ENCODE data around the gene KCNN1. TPM values are rescaled to one million over a fixed set of nuclear protein-coding genes. Genes with fewer than 3 reads are reported as not detected.

Gene KCNN1
- total and polyA plus RNA-seq, 9 of the 15 experiments (the other 6 are each of a cell fraction or from before 2014, with no cell fraction given) = 0.01 to 6.2 (median 0.72) TPM

GRCh38 chr19:17996826-17997316 lies 30.0 kb downstream of the KCNN1 start (continued):
- TF ChIP-seq RCOR1 (IDR thresholded peaks at IDR 0.05; ENCODE audit: borderline replicate concordance in 1 of 2, low read depth in 2 of 2, low read length in 2 of 2) = peak in 1 of 2 experiments; percentile 39; a peak in 1 of 4 replicates
- TF ChIP-seq ZNF263 (CRISPR knock-in tag; IDR thresholded peaks at IDR 0.05; ENCODE audit: borderline replicate concordance) = no peak
- 0 out of 4 replicates have a peak, but pooled peaks of 1 of the 2 experiments have one; percentile 9 for TF ChIP-seq MLLT1 (IDR thresholded peaks at IDR 0.05)
- no peak for TF ChIP-seq MEIS2 (IDR thresholded peaks at IDR 0.05; ENCODE audit: partially characterized antibody)
- TF ChIP-seq, protein P1, sequence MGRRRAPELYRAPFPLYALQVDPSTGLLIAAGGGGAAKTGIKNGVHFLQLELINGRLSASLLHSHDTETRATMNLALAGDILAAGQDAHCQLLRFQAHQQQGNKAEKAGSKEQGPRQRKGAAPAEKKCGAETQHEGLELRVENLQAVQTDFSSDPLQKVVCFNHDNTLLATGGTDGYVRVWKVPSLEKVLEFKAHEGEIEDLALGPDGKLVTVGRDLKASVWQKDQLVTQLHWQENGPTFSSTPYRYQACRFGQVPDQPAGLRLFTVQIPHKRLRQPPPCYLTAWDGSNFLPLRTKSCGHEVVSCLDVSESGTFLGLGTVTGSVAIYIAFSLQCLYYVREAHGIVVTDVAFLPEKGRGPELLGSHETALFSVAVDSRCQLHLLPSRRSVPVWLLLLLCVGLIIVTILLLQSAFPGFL (CRISPR knock-in tag; IDR thresholded peaks at IDR 0.05) = no peak
- 0 out of 2 replicates have a peak, but pooled peaks have one; percentile 57 for TF ChIP-seq FOXP1 (CRISPR knock-in tag; IDR thresholded peaks at IDR 0.05)
- TF ChIP-seq, protein P2, sequence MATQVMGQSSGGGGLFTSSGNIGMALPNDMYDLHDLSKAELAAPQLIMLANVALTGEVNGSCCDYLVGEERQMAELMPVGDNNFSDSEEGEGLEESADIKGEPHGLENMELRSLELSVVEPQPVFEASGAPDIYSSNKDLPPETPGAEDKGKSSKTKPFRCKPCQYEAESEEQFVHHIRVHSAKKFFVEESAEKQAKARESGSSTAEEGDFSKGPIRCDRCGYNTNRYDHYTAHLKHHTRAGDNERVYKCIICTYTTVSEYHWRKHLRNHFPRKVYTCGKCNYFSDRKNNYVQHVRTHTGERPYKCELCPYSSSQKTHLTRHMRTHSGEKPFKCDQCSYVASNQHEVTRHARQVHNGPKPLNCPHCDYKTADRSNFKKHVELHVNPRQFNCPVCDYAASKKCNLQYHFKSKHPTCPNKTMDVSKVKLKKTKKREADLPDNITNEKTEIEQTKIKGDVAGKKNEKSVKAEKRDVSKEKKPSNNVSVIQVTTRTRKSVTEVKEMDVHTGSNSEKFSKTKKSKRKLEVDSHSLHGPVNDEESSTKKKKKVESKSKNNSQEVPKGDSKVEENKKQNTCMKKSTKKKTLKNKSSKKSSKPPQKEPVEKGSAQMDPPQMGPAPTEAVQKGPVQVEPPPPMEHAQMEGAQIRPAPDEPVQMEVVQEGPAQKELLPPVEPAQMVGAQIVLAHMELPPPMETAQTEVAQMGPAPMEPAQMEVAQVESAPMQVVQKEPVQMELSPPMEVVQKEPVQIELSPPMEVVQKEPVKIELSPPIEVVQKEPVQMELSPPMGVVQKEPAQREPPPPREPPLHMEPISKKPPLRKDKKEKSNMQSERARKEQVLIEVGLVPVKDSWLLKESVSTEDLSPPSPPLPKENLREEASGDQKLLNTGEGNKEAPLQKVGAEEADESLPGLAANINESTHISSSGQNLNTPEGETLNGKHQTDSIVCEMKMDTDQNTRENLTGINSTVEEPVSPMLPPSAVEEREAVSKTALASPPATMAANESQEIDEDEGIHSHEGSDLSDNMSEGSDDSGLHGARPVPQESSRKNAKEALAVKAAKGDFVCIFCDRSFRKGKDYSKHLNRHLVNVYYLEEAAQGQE (IDR thresholded peaks at IDR 0.05; ENCODE audit: borderline replicate concordance) = peak; percentile 95
- TF ChIP-seq, protein P2 (CRISPR knock-in tag; IDR thresholded peaks at IDR 0.05; ENCODE audit: low read depth) = no peak; the same call in 1 of the 2 replicates
- peak; percentile 73; the same call in 1 of the 2 replicates for TF ChIP-seq CTBP1 (IDR thresholded peaks at IDR 0.05; ENCODE audit: borderline replicate concordance)
- TF ChIP-seq CHAMP1 (IDR thresholded peaks at IDR 0.05) = no peak
- peak; percentile 32 for TF ChIP-seq TBP (optimal IDR thresholded peaks at IDR 0.05; ENCODE audit: low read depth, low read length)
- TF ChIP-seq, protein P3, sequence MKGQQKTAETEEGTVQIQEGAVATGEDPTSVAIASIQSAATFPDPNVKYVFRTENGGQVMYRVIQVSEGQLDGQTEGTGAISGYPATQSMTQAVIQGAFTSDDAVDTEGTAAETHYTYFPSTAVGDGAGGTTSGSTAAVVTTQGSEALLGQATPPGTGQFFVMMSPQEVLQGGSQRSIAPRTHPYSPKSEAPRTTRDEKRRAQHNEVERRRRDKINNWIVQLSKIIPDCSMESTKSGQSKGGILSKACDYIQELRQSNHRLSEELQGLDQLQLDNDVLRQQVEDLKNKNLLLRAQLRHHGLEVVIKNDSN (CRISPR knock-in tag; IDR thresholded peaks at IDR 0.05) = peak; percentile 35; the same call in 1 of the 2 replicates
- peak; percentile 53; the same call in 1 of the 2 replicates for TF ChIP-seq RB1 (IDR thresholded peaks at IDR 0.05; ENCODE audit: low read depth)
- 0 out of 2 replicates have a peak, but pooled peaks have one; percentile 12 for TF ChIP-seq BHLHE40 (IDR thresholded peaks at IDR 0.05; ENCODE audit: low read length)

Data from K562 (cell line).